Body of pancreas (tissue), 4 donors: ENCODE data around the gene TAGLN2.

Source experiments
- CTCF ChIP-seq, 7 experiments: fragments of 450-650 bp in 4 of 7; fragments of 200-600 bp in 3 of 7; sonication (generic) in 3 of 7; IDR thresholded peaks; one replicate each; pipeline ENCODE4 v1.5.1; 2016 to 2019; ENCODE audit warnings: antibody characterized with exemption in 7 of 7
- POLR2A ChIP-seq, 3 donors: fragments of 450-650 bp; IDR thresholded peaks; one replicate each; pipeline ENCODE4 v1.6.1; 2016; ENCODE audit warnings: antibody characterized with exemption in 3 of 3, mild to moderate bottlenecking in 2 of 3

- TF ChIP-seq CTCF (IDR thresholded peaks at IDR 0.05) (no peak), POLR2A (IDR thresholded peaks at IDR 0.05) (no peak)
Measured at GRCh38 chr1:159921251-159921650, 4.1 kb downstream of the TAGLN2 start.
